Activated T-helper 1 cell treated with Interleukin-2 at 50 U/mL for 16 hours (primary cell): ENCODE data around the gene FCN3.
A peak's percentile ranks its signal among the peaks of the same experiment; 100 is the strongest.
"Not testable (repeated sequence)": the region's sequence is repeated elsewhere in the genome, so short reads cannot be mapped to it uniquely, and the experiment has no call there.

Source experiments
- DNase-seq: peaks from one replicate; pipeline ENCODE4 v3.0.0-alpha.2; 2020; ENCODE audit warnings: low read depth

Gene FCN3

GRCh38 chr1:27399251-27400025 lies 24.8 kb upstream of the FCN3 start:
- no peak for DNase-seq

GRCh38 chr1:27398405-27399149 lies 24.0 kb upstream of the FCN3 start:
- DNase-seq, result no peak

GRCh38 chr1:27397749-27398148 lies 23.1 kb upstream of the FCN3 start:
- no peak for DNase-seq

- DNase-seq, result no peak
Measured at GRCh38 chr1:27397110-27397509, 22.5 kb upstream of the FCN3 start.

GRCh38 chr1:27395441-27396195 lies 21.0 kb upstream of the FCN3 start:
- DNase-seq, result peak; percentile 66

GRCh38 chr1:27394925-27395324 lies 20.3 kb upstream of the FCN3 start:
- DNase-seq, result no peak

- DNase-seq, result no peak
Measured at GRCh38 chr1:27394282-27394658, 19.6 kb upstream of the FCN3 start.

GRCh38 chr1:27393641-27394281 lies 19.1 kb upstream of the FCN3 start:
- no peak for DNase-seq

GRCh38 chr1:27392778-27393635 lies 18.4 kb upstream of the FCN3 start:
- no peak for DNase-seq

- DNase-seq, result peak; percentile 92
Measured at GRCh38 chr1:27392096-27392777, 17.6 kb upstream of the FCN3 start, which contains the start of gene GPR3. Gene GPR3 (plus strand): TSS chr1:27392622. CDS start chr1:27393799, 1,177 bp downstream.

GRCh38 chr1:27391511-27392095 lies 17.0 kb upstream of the FCN3 start:
- no peak for DNase-seq

GRCh38 chr1:27388337-27389005 lies 13.8 kb upstream of the FCN3 start:
- peak; percentile 51 for DNase-seq

GRCh38 chr1:27384797-27385196 lies 10.2 kb upstream of the FCN3 start:
- DNase-seq, result not testable (repeated sequence)

GRCh38 chr1:27383661-27384060 lies 9.0 kb upstream of the FCN3 start:
- DNase-seq, result no peak

- no peak for DNase-seq
Measured at GRCh38 chr1:27383039-27383605, 8.5 kb upstream of the FCN3 start, which contains the start of gene CD164L2. Gene CD164L2 (minus strand): TSS chr1:27383333. CDS start chr1:27383239, 94 bp downstream.

GRCh38 chr1:27381969-27382762 lies 7.5 kb upstream of the FCN3 start:
- DNase-seq, result no peak

- DNase-seq, result no peak
Measured at GRCh38 chr1:27380766-27381733, 6.4 kb upstream of the FCN3 start.
